Measurements from ENCODE around the gene SDHAF2. TPM values are rescaled to one million over a fixed set of nuclear protein-coding genes. Genes with fewer than 3 reads are reported as not detected.

Gene SDHAF2
- total and polyA plus RNA-seq, 9 of the 15 experiments (the other 6 are each of a cell fraction or from before 2014, with no cell fraction given), result 21.2 to 144 (median 40.4) TPM

DNA sequence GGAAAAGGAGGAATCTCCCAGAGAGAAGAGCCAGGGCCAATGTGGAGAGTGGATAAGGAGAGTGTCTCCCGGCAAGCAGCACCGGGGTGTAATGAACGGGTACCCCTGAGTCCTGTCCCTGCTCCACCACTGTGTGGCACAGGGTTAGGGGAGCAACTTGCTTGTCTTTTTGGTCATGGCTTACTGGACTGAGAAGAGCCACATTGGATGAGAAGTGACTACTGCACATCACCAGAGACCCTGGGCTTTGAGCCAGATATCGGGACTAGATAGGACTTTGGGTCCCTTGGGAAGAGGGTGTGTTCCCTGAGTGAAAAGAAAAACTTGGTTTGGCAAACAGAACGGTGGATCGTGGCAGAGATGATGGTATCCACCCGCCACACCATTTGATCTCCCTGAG lies 24.6 kb downstream of the SDHAF2 start:
- intact Hi-C loops (cut with micrococcal nuclease), result no loop called here
- no peak overlapping the region for H2AFZ ChIP-seq (ENCODE audit: low read depth, low read length)
- no peaks in the 10 kb centered on the region for H3K9me3 ChIP-seq (replicated peaks; ENCODE audit: control insufficient read depth, insufficient read depth, low read depth, low read length)
- no peak overlapping the region for H3K27ac ChIP-seq (ENCODE audit: extremely low read depth, low read depth, low read length)
- H4K20me1 ChIP-seq (replicated peaks; ENCODE audit: control insufficient read depth, insufficient read depth, low read length), result no peaks in the 10 kb centered on the region
- peak in 1 of 4 experiments; percentile 8 for DNase-seq (ENCODE audit: extremely low read depth in 1 of 4, low spot score in 3 of 4)
- H3K4me2 ChIP-seq (ENCODE audit: insufficient read depth, low read length), result no peak overlapping the region
- POLR2A ChIA-PET, result interaction anchor here (0.6 kb wide), 1 partner anchor 198 kb away, joined by 4 read pairs; no protein-coding TSS in a partner anchor
- 79% methylated on average over 7 of the region's 7 CpGs for WGBS (ENCODE audit: insufficient coverage, low coverage, missing lambda C conversion rate)
- BruUV-seq (replicated peaks), result no TSS peak
- in situ Hi-C loops (cut with MboI), result no loop called here
- ATAC-seq, result no peak
- H3K9ac ChIP-seq (ENCODE audit: insufficient read depth in 1 of 2, low read depth in 2 of 2, low read length in 2 of 2), result no peak overlapping the region
- TF ChIP-seq ETV1 (tag; conservative IDR thresholded peaks at IDR 0.05; ENCODE audit: low read depth) (no peak), SUPT5H (IDR thresholded peaks at IDR 0.05) (no peak), SMARCB1 (IDR thresholded peaks at IDR 0.05; ENCODE audit: insufficient read length, low read depth) (no peak), HDAC6 (IDR thresholded peaks at IDR 0.05; ENCODE audit: low read depth, low read length) (no peak), ZNF717 (CRISPR knock-in tag; IDR thresholded peaks at IDR 0.05) (no peak), PRMT5 (CRISPR knock-in tag; IDR thresholded peaks at IDR 0.05) (no peak), SLC30A9 (CRISPR knock-in tag; IDR thresholded peaks at IDR 0.05) (no peak), FOXM1 (IDR thresholded peaks at IDR 0.05; ENCODE audit: low read depth) (no peak), FOXM1 (CRISPR knock-in tag; IDR thresholded peaks at IDR 0.05; ENCODE audit: low read depth) (no peak)
- TF ChIP-seq, protein P1, sequence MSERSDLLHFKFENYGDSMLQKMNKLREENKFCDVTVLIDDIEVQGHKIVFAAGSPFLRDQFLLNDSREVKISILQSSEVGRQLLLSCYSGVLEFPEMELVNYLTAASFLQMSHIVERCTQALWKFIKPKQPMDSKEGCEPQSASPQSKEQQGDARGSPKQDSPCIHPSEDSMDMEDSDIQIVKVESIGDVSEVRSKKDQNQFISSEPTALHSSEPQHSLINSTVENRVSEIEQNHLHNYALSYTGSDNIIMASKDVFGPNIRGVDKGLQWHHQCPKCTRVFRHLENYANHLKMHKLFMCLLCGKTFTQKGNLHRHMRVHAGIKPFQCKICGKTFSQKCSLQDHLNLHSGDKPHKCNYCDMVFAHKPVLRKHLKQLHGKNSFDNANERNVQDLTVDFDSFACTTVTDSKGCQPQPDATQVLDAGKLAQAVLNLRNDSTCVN (CRISPR knock-in tag; IDR thresholded peaks at IDR 0.05), result no peak
- TF ChIP-seq, protein P2, sequence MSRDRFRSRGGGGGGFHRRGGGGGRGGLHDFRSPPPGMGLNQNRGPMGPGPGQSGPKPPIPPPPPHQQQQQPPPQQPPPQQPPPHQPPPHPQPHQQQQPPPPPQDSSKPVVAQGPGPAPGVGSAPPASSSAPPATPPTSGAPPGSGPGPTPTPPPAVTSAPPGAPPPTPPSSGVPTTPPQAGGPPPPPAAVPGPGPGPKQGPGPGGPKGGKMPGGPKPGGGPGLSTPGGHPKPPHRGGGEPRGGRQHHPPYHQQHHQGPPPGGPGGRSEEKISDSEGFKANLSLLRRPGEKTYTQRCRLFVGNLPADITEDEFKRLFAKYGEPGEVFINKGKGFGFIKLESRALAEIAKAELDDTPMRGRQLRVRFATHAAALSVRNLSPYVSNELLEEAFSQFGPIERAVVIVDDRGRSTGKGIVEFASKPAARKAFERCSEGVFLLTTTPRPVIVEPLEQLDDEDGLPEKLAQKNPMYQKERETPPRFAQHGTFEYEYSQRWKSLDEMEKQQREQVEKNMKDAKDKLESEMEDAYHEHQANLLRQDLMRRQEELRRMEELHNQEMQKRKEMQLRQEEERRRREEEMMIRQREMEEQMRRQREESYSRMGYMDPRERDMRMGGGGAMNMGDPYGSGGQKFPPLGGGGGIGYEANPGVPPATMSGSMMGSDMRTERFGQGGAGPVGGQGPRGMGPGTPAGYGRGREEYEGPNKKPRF (IDR thresholded peaks at IDR 0.05; ENCODE audit: low read depth, low read length), result no peak
- TF ChIP-seq, protein P3, sequence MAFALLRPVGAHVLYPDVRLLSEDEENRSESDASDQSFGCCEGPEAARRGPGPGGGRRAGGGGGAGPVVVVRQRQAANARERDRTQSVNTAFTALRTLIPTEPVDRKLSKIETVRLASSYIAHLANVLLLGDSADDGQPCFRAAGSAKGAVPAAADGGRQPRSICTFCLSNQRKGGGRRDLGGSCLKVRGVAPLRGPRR (CRISPR knock-in tag; IDR thresholded peaks at IDR 0.05), result no peak
- TF ChIP-seq, protein P4, sequence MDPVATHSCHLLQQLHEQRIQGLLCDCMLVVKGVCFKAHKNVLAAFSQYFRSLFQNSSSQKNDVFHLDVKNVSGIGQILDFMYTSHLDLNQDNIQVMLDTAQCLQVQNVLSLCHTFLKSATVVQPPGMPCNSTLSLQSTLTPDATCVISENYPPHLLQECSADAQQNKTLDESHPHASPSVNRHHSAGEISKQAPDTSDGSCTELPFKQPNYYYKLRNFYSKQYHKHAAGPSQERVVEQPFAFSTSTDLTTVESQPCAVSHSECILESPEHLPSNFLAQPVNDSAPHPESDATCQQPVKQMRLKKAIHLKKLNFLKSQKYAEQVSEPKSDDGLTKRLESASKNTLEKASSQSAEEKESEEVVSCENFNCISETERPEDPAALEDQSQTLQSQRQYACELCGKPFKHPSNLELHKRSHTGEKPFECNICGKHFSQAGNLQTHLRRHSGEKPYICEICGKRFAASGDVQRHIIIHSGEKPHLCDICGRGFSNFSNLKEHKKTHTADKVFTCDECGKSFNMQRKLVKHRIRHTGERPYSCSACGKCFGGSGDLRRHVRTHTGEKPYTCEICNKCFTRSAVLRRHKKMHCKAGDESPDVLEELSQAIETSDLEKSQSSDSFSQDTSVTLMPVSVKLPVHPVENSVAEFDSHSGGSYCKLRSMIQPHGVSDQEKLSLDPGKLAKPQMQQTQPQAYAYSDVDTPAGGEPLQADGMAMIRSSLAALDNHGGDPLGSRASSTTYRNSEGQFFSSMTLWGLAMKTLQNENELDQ (CRISPR knock-in tag; IDR thresholded peaks at IDR 0.05; ENCODE audit: borderline replicate concordance), result no peak
- TF ChIP-seq, protein P5, sequence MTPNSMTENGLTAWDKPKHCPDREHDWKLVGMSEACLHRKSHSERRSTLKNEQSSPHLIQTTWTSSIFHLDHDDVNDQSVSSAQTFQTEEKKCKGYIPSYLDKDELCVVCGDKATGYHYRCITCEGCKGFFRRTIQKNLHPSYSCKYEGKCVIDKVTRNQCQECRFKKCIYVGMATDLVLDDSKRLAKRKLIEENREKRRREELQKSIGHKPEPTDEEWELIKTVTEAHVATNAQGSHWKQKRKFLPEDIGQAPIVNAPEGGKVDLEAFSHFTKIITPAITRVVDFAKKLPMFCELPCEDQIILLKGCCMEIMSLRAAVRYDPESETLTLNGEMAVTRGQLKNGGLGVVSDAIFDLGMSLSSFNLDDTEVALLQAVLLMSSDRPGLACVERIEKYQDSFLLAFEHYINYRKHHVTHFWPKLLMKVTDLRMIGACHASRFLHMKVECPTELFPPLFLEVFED (CRISPR knock-in tag; conservative IDR thresholded peaks at IDR 0.05), result no peak
- FAIRE-seq, result no peak
- CTCF ChIA-PET (ENCODE audit: low intra/inter-chr PET ratio), result no interaction called here
- 0 out of 3 replicates have a peak, but pooled peaks cover 7% of the 10 kb centered on the region for H3K36me3 ChIP-seq (ENCODE audit: control insufficient read depth, insufficient read depth, low read length)
- H3K4me1 ChIP-seq (replicated peaks in 1 of 2; ENCODE audit: control insufficient read depth in 2 of 2, insufficient read depth in 2 of 2, low read length in 2 of 2), result no peaks in the 10 kb centered on the region; a peak in 1 of 5 replicates
- H3K4me3 ChIP-seq, result no peak overlapping the region
- H3K27me3 ChIP-seq (ENCODE audit: control insufficient read depth in 2 of 2, insufficient read depth in 2 of 2, low read length in 2 of 2), result no peaks in the 10 kb centered on the region
- no peaks in the 10 kb centered on the region for H3K9me1 ChIP-seq (ENCODE audit: control insufficient read depth, insufficient read depth, low read length)
- no peaks in the 10 kb centered on the region for H3K79me2 ChIP-seq (ENCODE audit: control insufficient read depth, insufficient read depth, low read length)
